Right atrium auricular region (tissue), 2 donors: Measurements from ENCODE around the gene TMEM163. TPM values are rescaled to one million over a fixed set of nuclear protein-coding genes. Genes with fewer than 3 reads are reported as not detected.

Experiments used
- DNase-seq: peaks from one replicate; pipeline ENCODE4 v3.0.0-alpha.2; 2019; ENCODE audit warnings: low spot score
- H3K27ac ChIP-seq, 2 donors: fragments of 200-600 bp; sonication (generic); 1 replicate in 1 of 2; 2 replicates in 1 of 2; pipeline ENCODE4 v1.5.1; 2016 to 2019
- H3K27me3 ChIP-seq, 2 donors: fragments of 200-600 bp; sonication (generic); one replicate each; pipeline versions ENCODE4 v1.5.1 to v1.6.0; 2017 to 2019
- H3K36me3 ChIP-seq: fragments of 200-600 bp; sonication (generic); one replicate; pipeline ENCODE4 v1.5.1; 2016
- H3K4me1 ChIP-seq, 2 donors: fragments of 200-600 bp; sonication (generic); one replicate each; pipeline versions ENCODE4 v1.5.1 to v1.6.0; 2017 to 2019
- H3K4me3 ChIP-seq, 2 donors: fragments of 200-600 bp; sonication (generic); 1 replicate in 1 of 2; 2 replicates in 1 of 2; pipeline ENCODE4 v1.5.1; 2017 to 2019; ENCODE audit warnings: mild to moderate bottlenecking in 1 of 2, moderate library complexity in 1 of 2
- H3K9me3 ChIP-seq, 2 donors: fragments of 200-600 bp; sonication (generic); one replicate each; pipeline ENCODE4 v1.5.1; 2019
- CTCF ChIP-seq, 2 donors: fragments of 200-600 bp; sonication (generic); IDR thresholded peaks; one replicate each; pipeline ENCODE4 v1.5.1; 2019; ENCODE audit warnings: antibody characterized with exemption in 2 of 2
- total RNA-seq, 2 donors: library from RNA; depleted of rRNA; stranded (reverse); fragments of >200 nt; gene quantifications; one replicate each; pipeline ENCODE4 v1.1.0, GENCODE V29; 2016

The TMEM163 gene
- total RNA-seq, 2 donors from 2014 or later, result 3.1 to 8.9 TPM

- no peak for DNase-seq
- H3K27me3 ChIP-seq, result no peaks in the 10 kb centered on the region
- no peak for TF ChIP-seq CTCF (IDR thresholded peaks at IDR 0.05)
- H3K27ac ChIP-seq, result no peak overlapping the region
- H3K4me1 ChIP-seq, result no peaks in the 10 kb centered on the region
- no peaks in the 10 kb centered on the region for H3K36me3 ChIP-seq
- H3K9me3 ChIP-seq, result no peaks in the 10 kb centered on the region
- H3K4me3 ChIP-seq, result no peak overlapping the region
Observed at GRCh38 chr2:134703426-134703825, 15.4 kb downstream of the TMEM163 start.

GRCh38 chr2:134700730-134701129 is 18.1 kb downstream of the TMEM163 start:
- no peak overlapping the region for H3K27ac ChIP-seq
- no peak overlapping the region for H3K4me3 ChIP-seq
- H3K9me3 ChIP-seq, result no peaks in the 10 kb centered on the region
- H3K27me3 ChIP-seq, result no peaks in the 10 kb centered on the region
- H3K36me3 ChIP-seq, result no peaks in the 10 kb centered on the region
- H3K4me1 ChIP-seq, result no peaks in the 10 kb centered on the region
- no peak for DNase-seq
- TF ChIP-seq CTCF (IDR thresholded peaks at IDR 0.05), result no peak

- no peak for DNase-seq
- no peaks in the 10 kb centered on the region for H3K36me3 ChIP-seq
- no peak overlapping the region for H3K4me3 ChIP-seq
- no peaks in the 10 kb centered on the region for H3K4me1 ChIP-seq
- no peak overlapping the region for H3K27ac ChIP-seq
- H3K27me3 ChIP-seq, result no peaks in the 10 kb centered on the region
- no peaks in the 10 kb centered on the region for H3K9me3 ChIP-seq
- TF ChIP-seq CTCF (IDR thresholded peaks at IDR 0.05), result no peak
Observed at GRCh38 chr2:134694411-134694810, 24.4 kb downstream of the TMEM163 start.

GRCh38 chr2:134693359-134694330 is 25.2 kb downstream of the TMEM163 start:
- no peak overlapping the region for H3K27ac ChIP-seq
- no peaks in the 10 kb centered on the region for H3K9me3 ChIP-seq
- no peaks in the 10 kb centered on the region for H3K27me3 ChIP-seq
- no peak for DNase-seq
- TF ChIP-seq CTCF (IDR thresholded peaks at IDR 0.05), result no peak
- no peaks in the 10 kb centered on the region for H3K4me1 ChIP-seq
- no peak overlapping the region for H3K4me3 ChIP-seq
- no peaks in the 10 kb centered on the region for H3K36me3 ChIP-seq

GRCh38 chr2:134692499-134692898 is 26.3 kb downstream of the TMEM163 start:
- Histone ChIP-seq H3K4me1 (no peaks in the 10 kb centered on the region), H3K9me3 (no peaks in the 10 kb centered on the region), H3K27me3 (no peaks in the 10 kb centered on the region), H3K36me3 (no peaks in the 10 kb centered on the region), H3K4me3 (no peak overlapping the region), H3K27ac (no peak overlapping the region)
- DNase-seq, result no peak
- TF ChIP-seq CTCF (IDR thresholded peaks at IDR 0.05), result no peak
